Astrocyte of the cerebellum (primary cell): ENCODE results near the gene PCBD2.
A peak's percentile ranks its signal among the peaks of the same experiment; 100 is the strongest.
"Not testable (repeated sequence)": the region's sequence is repeated elsewhere in the genome, so short reads cannot be mapped to it uniquely, and the experiment has no call there.

Experiments
- DNase-seq: peaks from one replicate; pipeline ENCODE4 v3.0.0-alpha.2; 2011; ENCODE audit warnings: low read depth
- H3K4me3 ChIP-seq: 2 replicates; pipeline ENCODE4 v1.5.1; 2011; ENCODE audit warnings: mild to moderate bottlenecking, low read depth, low read length, moderate library complexity
- CTCF ChIP-seq: IDR thresholded peaks from 2 replicates; pipeline ENCODE4 v1.5.1; 2012; ENCODE audit warnings: low read length, low read depth, moderate library complexity, mild to moderate bottlenecking; ENCODE audit errors: missing control alignments
- in situ Hi-C: cut with HindIII; loops from 2 replicates; pipeline ENCODE4 v1.10.0; 2017; ENCODE audit warnings: low sequenced_read_pairs

Gene PCBD2

GRCh38 chr5:134874831-134875655, 29.9 kb upstream of the PCBD2 start:
- in situ Hi-C loops: no loop called here
- TF ChIP-seq CTCF: no peak

GRCh38 chr5:134877159-134877558, 27.8 kb upstream of the PCBD2 start:
- DNase-seq: no peak
- no peak overlapping the region for H3K4me3 ChIP-seq
- TF ChIP-seq CTCF: no peak
- in situ Hi-C loops: no loop called here

More at GRCh38 chr5:134874831-134875655, 29.9 kb upstream of the PCBD2 start:
- no peak for DNase-seq
- peak overlapping the region; percentile 83 for H3K4me3 ChIP-seq

GRCh38 chr5:134878403-134878802, 26.5 kb upstream of the PCBD2 start:
- no peak for DNase-seq
- no peak overlapping the region for H3K4me3 ChIP-seq
- TF ChIP-seq CTCF: no peak
- in situ Hi-C loops: no loop called here

GRCh38 chr5:134879456-134879855, 25.5 kb upstream of the PCBD2 start:
- in situ Hi-C loops: no loop called here
- TF ChIP-seq CTCF: no peak
- no peak overlapping the region for H3K4me3 ChIP-seq
- no peak for DNase-seq

- H3K4me3 ChIP-seq, in situ Hi-C loops: not testable (repeated sequence)
Observed at GRCh38 chr5:134880937-134881336, 24.0 kb upstream of the PCBD2 start.

GRCh38 chr5:134881711-134882110, 23.2 kb upstream of the PCBD2 start:
- DNase-seq, in situ Hi-C loops, H3K4me3 ChIP-seq: not testable (repeated sequence)

More at GRCh38 chr5:134880937-134881336, 24.0 kb upstream of the PCBD2 start:
- not testable (repeated sequence) for DNase-seq

- no peak for DNase-seq
- no peak overlapping the region for H3K4me3 ChIP-seq
- TF ChIP-seq CTCF: no peak
- in situ Hi-C loops: no loop called here
Observed at GRCh38 chr5:134887593-134888159, 17.3 kb upstream of the PCBD2 start.
